Activated naive CD4-positive, alpha-beta T cell treated with anti-CD3 and anti-CD28 coated beads, Interleukin-2, amount 50 U/mL, for 24 hours (primary cell): ENCODE measurements around the gene SMYD5.
A peak's percentile ranks its signal among the peaks of the same experiment; 100 is the strongest.
"Not testable (repeated sequence)": the region's sequence is repeated elsewhere in the genome, so short reads cannot be mapped to it uniquely, and the experiment has no call there.

Source experiments
- H3K27ac Mint-ChIP-seq: one replicate; pipeline ENCODE4 v1.8.0; 2021; ENCODE audit warnings: mild to moderate bottlenecking, mixed read lengths
- H3K27me3 Mint-ChIP-seq: one replicate; pipeline ENCODE4 v1.8.0; 2021; ENCODE audit warnings: mixed read lengths
- H3K36me3 Mint-ChIP-seq: one replicate; pipeline ENCODE4 v1.8.0; 2021; ENCODE audit warnings: mixed read lengths
- H3K4me1 Mint-ChIP-seq: one replicate; pipeline ENCODE4 v1.8.0; 2021; ENCODE audit warnings: mixed read lengths
- H3K4me3 Mint-ChIP-seq: one replicate; pipeline ENCODE4 v1.8.0; 2021; ENCODE audit warnings: mild to moderate bottlenecking, mixed read lengths
- H3K9me3 Mint-ChIP-seq: one replicate; pipeline ENCODE4 v1.8.0; 2021; ENCODE audit warnings: mixed read lengths

Gene SMYD5

DNA sequence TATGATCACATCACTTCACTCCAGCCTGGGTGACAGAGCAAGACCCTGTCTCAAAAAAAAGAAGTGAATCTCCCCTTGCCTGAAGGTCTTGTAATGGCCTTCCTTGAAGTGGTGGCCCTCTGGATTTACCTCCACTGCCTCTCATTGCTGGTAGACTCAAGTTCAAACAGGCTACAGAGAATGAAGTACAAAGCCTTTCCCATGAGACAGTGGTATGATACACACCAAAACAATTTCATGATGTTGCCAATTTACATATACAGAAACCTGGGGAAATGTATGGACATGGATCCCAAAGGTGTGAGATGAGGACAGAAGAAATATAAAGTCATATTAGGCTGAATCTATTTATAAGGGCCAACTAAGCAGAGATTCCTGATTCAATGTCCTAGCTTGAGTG, 16.5 kb upstream of the SMYD5 start:
- Mint-ChIP-seq H3K36me3 (no peaks in the 10 kb centered on the region), H3K27me3 (peaks cover 19% of the 10 kb centered on the region), H3K4me1 (peaks cover 6% of the 10 kb centered on the region), H3K27ac (no peak overlapping the region), H3K4me3 (no peak overlapping the region), H3K9me3 (no peaks in the 10 kb centered on the region)

DNA sequence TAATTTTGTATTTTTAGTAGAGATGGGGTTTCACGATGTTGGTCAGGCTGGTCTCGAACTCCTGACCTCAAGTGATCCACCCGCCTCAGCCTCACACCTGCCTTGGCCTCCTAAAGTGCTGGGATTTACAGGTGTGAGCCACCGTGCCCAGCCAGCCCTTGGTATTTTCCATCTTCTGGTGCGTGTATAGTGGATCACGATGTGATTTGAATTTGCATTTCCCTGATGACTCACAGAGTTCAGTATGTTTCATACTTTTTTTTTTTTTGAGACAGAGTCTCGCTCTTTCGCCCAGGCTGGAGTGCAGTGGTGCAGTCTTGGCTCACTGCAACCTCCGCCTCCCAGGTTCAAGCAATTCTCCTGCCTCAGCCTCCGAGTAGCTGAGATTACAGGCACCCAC, 13.8 kb upstream of the SMYD5 start:
- H3K4me1 Mint-ChIP-seq, H3K27ac Mint-ChIP-seq, H3K4me3 Mint-ChIP-seq, H3K36me3 Mint-ChIP-seq, H3K9me3 Mint-ChIP-seq: not testable (repeated sequence)
- peaks cover 30% of the 10 kb centered on the region for H3K27me3 Mint-ChIP-seq

DNA sequence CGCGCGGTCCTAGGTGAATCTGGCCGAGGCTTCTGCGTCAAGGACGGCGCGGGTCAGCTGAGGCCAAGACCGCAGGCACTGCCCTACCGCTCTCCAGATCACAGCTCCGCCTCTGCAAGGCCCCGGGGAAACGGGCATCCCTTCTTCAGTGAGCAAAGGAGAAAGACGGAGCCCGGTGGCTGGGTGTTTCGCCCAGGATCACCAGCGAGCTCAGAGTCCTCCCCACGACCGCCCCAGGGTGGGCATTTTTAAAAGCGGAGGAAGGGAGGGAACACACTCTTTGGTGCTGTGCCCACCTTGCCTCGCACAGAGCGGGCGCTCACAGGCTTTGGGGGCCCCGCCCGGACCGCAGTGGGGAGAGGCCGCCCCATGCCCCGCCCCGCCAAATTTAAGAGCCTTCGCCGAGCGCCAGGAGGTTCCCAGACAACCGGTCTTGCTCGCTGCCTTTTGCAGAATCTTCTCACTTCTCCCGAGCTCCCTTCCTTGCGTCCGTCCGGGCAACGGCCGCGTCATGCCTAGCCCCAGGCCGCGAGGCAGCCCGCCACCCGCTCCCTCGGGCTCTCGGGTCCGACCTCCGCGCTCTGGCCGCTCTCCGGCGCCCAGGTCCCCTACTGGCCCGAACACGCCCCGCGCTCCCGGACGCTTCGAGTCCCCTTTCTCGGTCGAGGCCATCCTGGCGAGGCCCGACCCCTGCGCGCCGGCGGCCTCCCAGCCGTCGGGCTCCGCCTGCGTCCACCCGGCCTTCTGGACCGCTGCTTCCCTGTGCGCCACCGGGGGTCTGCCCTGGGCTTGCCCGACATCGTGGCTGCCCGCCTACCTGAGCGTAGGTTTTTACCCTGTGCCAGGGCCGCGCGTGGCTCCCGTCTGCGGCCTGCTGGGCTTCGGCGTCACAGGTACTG, 11.6 kb upstream of the SMYD5 start, which contains the start of gene NOTO:
NOTO (plus strand) TSS at position 419 of the 899 bp plus-strand sequence; CDS start at position 512, 93 bp downstream.
- H3K27ac Mint-ChIP-seq = no peak within 1 kb of the TSS
- peak within 1 kb of the TSS; percentile 73 for H3K4me3 Mint-ChIP-seq
- no peaks in the 10 kb centered on the region for H3K36me3 Mint-ChIP-seq
- H3K4me1 Mint-ChIP-seq = peaks cover 6% of the 10 kb centered on the region
- H3K9me3 Mint-ChIP-seq = no peaks in the 10 kb centered on the region
- peaks cover 34% of the 10 kb centered on the region for H3K27me3 Mint-ChIP-seq

DNA sequence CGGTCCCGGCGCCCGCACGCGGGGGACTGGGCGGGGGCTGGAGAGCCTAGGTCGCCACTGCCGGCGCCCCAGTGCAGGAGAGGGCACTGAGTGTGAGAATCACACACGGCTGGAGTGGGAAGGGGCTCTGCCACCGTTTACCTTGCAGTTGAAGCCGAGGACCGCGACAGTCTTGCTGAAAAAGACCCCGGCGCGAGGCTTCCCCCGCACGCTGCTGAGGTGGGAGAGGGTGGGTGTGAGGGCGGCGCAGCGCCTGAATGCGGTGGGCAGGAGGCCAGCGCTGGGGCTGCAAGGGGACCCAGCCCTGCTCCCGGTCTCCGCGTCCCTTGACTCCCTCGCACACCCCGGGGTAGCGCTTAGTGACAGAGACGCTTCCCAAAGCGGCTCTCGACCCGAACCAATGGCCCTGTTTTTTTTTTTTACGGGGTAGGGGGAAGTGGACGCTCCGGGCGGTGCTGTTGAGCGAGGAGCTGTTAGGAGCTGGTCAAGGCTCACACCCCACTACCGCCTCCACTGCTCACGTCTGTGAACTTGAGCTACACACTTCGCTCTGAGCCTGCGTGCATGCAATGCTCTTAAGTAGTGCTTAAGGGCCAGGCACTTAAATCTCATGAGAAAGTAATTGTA, 10.9 kb upstream of the SMYD5 start:
- Mint-ChIP-seq H3K36me3 (no peaks in the 10 kb centered on the region), H3K4me1 (peaks cover 6% of the 10 kb centered on the region), H3K4me3 (peak overlapping the region; percentile 19), H3K27me3 (peaks cover 35% of the 10 kb centered on the region), H3K9me3 (no peaks in the 10 kb centered on the region), H3K27ac (no peak overlapping the region)

DNA sequence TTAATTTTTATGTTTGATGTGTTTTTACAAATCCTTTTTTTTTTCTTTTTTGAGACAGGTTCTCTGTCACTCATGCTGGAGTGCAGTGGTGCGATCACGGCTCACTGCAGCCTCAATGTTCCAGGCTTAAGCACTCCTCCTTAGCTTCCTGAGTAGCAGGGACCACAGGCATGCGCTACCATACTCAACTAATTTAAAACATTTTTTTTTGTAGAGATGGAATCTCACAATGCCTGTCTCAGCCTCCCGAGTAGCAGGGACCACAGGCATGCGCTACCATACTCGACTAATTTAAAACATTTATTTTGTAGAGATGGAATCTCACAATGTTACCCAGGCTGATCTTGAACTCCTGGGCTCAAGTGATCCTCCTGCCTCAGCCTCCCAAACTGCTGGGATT, 8.4 kb upstream of the SMYD5 start:
- Mint-ChIP-seq H3K4me1 (peaks cover 6% of the 10 kb centered on the region), H3K4me3 (no peak overlapping the region), H3K27me3 (peaks cover 24% of the 10 kb centered on the region), H3K36me3 (no peaks in the 10 kb centered on the region), H3K9me3 (no peaks in the 10 kb centered on the region), H3K27ac (no peak overlapping the region)

DNA sequence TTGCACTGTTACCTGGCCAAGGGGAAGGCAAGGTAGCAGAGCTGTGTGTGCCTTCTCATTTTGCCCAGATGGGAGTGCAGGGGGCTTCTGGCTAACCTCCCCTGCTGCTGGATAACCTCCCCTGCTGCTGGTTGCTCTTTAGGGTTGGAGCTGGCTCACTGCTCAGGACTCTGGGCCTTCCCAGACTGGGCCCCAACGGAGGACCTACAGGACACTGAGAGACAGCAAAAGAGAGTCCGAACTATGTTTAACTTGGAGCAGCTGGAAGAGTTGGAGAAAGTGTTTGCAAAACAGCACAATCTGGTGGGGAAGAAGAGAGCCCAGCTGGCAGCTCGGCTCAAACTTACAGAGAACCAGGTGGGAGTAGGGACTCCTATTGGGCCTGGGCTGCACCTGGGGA, 5.8 kb upstream of the SMYD5 start:
- Mint-ChIP-seq H3K36me3 (no peaks in the 10 kb centered on the region), H3K27me3 (peaks cover 18% of the 10 kb centered on the region), H3K4me1 (peaks cover 9% of the 10 kb centered on the region), H3K9me3 (no peaks in the 10 kb centered on the region), H3K27ac (no peak overlapping the region), H3K4me3 (no peak overlapping the region)

DNA sequence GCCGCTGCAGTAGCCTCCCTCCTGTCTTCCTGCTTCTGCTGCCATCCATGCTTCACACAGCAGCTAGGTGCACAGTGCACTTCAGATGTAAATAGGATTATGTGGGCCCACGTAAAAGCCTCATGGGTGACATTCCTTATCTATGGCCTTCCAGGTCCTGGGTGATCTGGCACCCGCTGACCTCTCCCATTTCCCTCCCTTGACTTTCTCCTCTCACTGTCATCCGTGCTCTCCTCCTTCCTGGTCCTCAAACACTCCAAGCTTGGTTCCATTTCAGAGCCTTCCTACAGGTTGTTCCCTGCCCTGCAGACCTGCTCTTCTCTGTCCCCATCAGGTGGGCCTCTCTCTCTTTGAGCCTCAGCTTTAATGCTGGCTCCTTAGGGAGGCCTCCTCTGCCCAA, 4.0 kb upstream of the SMYD5 start:
- Mint-ChIP-seq H3K9me3 (no peaks in the 10 kb centered on the region), H3K4me1 (peaks cover 24% of the 10 kb centered on the region), H3K27ac (no peak overlapping the region), H3K27me3 (peaks cover 9% of the 10 kb centered on the region), H3K36me3 (no peaks in the 10 kb centered on the region), H3K4me3 (no peak overlapping the region)

DNA sequence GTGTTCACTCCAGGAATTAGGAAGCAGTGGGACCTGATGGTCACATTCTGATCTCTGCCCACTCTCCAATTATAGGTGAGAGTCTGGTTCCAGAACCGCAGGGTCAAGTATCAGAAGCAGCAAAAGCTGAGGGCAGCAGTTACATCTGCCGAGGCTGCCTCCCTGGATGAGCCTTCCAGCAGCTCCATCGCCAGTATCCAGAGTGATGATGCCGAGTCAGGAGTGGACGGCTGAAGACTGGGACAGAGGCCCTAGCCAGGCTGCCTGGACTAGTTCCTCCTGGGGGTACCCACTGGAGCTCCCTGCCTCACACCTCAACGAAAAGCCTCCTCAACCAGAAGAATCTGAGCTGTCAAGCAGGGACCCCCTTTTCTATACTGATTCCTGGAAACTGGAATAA, 3.3 kb upstream of the SMYD5 start:
- Mint-ChIP-seq H3K27me3 (peaks cover 7% of the 10 kb centered on the region), H3K4me3 (no peak overlapping the region), H3K27ac (no peak overlapping the region), H3K36me3 (no peaks in the 10 kb centered on the region), H3K4me1 (peaks cover 31% of the 10 kb centered on the region), H3K9me3 (no peaks in the 10 kb centered on the region)

DNA sequence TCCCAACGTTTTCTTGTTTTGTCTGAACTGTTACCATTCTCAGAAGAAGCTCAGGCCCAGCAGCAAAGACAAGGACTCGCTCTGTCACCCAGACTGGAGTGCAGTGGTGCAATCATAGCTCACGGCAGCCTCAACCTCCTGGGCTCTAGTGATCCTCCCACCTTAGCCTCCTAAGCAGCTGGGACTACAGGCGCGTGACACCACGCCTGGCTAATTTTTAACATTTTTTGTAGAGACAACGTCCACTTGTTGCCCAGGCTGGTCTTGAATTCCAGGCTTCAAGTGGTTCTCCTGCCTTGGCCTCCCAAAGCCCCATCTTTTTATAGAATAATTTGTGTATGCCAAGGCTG, 2.0 kb upstream of the SMYD5 start:
- no peak overlapping the region for H3K4me3 Mint-ChIP-seq
- H3K36me3 Mint-ChIP-seq = no peaks in the 10 kb centered on the region
- H3K27me3 Mint-ChIP-seq = peaks cover 3% of the 10 kb centered on the region
- peaks cover 33% of the 10 kb centered on the region for H3K4me1 Mint-ChIP-seq
- no peak overlapping the region for H3K27ac Mint-ChIP-seq
- no peaks in the 10 kb centered on the region for H3K9me3 Mint-ChIP-seq

DNA sequence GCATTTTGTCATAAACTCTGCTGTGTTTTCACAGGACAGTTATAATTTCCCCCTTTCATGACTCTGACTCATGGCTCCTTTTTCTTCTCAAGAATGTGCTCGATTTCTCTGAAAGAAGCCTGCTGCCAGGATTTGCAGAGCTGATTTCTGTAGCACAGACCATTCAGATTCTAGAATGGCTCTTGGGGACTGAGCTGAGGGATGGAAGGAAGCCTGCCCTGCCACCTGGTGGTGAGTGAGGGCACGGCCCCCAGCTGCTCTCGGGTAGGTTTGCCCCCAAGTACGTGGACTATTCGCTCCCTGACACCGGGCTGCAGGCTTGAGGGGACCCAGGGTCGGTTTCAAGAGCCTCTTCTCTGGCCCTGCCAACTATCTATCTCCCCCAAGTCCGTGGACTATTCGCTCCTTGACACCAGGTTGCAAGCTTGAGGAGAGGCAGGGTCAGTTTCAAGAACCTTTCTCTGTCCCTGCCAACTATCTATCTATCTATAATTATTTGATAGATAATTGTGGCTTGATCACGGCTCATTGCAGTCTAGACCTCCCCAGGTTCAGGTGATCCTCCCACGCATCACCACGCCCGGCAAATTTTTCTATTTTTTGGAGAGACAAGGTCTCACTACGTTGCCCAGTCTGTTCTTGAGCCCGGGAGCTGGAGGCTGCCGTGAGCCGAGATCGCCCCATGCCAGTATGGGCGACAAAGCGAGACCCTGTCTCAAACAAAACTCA, 1.4 kb upstream of the SMYD5 start:
- H3K27ac Mint-ChIP-seq = no peak overlapping the region
- H3K4me3 Mint-ChIP-seq = no peak overlapping the region
- H3K4me1 Mint-ChIP-seq = peaks cover 33% of the 10 kb centered on the region
- peaks cover 3% of the 10 kb centered on the region for H3K27me3 Mint-ChIP-seq
- no peaks in the 10 kb centered on the region for H3K36me3 Mint-ChIP-seq
- no peaks in the 10 kb centered on the region for H3K9me3 Mint-ChIP-seq

DNA sequence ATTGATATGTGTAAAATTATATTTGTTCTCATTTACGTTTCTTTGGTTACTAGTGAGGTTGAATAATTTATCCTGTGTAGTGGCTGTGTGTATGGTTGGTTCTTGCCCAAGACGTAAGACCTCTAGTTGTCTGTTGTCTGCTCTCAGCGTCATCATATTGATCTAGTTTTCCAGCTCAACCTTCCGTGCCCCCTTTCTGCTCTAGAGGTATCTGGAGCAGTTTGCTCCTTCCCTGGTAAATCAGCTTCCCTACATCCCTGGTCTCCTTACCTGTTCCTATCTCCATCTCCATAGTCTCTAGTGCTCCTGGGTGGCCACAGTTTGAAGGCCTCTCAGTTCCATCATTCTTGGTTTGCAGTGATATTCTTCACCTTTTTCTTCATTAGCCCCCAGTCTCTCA, 1.2 kb downstream of the SMYD5 start:
- H3K4me3 Mint-ChIP-seq = peak overlapping the region; percentile 99
- H3K36me3 Mint-ChIP-seq = peaks cover 3% of the 10 kb centered on the region
- H3K4me1 Mint-ChIP-seq = peaks cover 36% of the 10 kb centered on the region
- H3K9me3 Mint-ChIP-seq = no peaks in the 10 kb centered on the region
- no peaks in the 10 kb centered on the region for H3K27me3 Mint-ChIP-seq
- H3K27ac Mint-ChIP-seq = peak overlapping the region; percentile 99

DNA sequence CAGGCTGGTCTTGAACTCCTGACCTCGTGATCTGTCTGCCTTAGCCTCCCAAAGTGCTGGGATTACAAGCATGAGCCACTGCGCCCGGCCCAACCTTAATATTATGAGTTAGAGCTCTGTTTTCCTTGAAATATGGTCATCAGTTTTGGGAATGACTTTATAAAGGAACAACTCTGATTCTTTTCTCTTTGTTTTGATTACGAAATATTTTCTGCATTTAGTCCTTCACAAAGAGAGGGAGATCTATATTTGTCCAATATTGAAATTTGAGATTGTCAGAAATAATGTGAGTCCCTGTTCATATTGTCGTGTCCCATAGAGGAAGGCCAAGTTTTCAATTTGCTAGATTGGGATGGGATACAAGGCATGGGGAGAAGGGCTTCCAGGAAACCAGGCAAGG, 3.1 kb downstream of the SMYD5 start:
- H3K4me1 Mint-ChIP-seq = peaks cover 36% of the 10 kb centered on the region

DNA sequence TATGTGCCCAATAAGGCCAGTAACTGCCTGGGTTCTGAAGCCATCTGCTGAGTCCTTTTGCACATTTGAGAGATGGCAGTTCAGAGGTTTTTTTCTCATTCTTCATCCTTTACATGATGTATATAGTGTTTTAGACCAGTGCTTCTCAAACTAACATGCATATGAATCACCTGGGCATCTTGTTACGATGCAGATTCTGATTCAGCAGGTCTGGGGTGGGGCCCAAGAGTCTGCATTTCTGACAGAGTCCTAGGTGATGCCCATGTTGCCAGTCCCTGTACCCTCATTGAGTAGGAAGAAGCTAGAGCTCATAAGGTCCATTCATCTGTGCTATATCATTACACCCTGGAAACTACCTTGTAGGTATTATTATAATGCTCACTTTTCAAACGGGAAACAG, 3.8 kb downstream of the SMYD5 start:
- Mint-ChIP-seq H3K4me3 (no peak overlapping the region), H3K4me1 (peaks cover 31% of the 10 kb centered on the region), H3K27me3 (no peaks in the 10 kb centered on the region), H3K9me3 (no peaks in the 10 kb centered on the region), H3K27ac (peak overlapping the region; percentile 68), H3K36me3 (peaks cover 4% of the 10 kb centered on the region)

More for the DNA sequence above, 3.1 kb downstream of the SMYD5 start:
- Mint-ChIP-seq H3K9me3 (no peaks in the 10 kb centered on the region), H3K36me3 (peaks cover 4% of the 10 kb centered on the region), H3K27me3 (no peaks in the 10 kb centered on the region), H3K4me3 (no peak overlapping the region), H3K27ac (peak overlapping the region; percentile 55)

DNA sequence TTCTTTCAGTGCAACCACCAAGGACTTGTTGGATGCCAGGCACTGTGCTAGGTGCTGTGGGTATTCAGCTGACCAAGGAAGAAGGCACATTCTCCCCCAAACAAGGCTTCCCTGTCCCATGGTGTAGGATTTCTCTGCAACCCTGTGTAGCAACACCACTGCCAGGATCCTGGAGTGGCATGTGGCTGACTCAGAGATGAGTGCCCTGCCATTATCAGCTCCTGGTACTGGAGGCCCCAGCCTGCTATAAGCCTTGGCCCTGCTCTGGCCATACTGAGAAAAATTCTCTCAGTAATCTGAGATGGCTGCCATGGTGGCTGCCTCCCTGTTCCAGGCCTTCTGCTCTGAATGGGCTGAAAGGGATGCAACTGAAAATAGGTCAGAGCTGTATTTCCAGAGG, 4.3 kb downstream of the SMYD5 start:
- Mint-ChIP-seq H3K27me3 (no peaks in the 10 kb centered on the region), H3K4me1 (peaks cover 26% of the 10 kb centered on the region), H3K9me3 (no peaks in the 10 kb centered on the region), H3K27ac (no peak overlapping the region), H3K4me3 (no peak overlapping the region), H3K36me3 (peaks cover 4% of the 10 kb centered on the region)

DNA sequence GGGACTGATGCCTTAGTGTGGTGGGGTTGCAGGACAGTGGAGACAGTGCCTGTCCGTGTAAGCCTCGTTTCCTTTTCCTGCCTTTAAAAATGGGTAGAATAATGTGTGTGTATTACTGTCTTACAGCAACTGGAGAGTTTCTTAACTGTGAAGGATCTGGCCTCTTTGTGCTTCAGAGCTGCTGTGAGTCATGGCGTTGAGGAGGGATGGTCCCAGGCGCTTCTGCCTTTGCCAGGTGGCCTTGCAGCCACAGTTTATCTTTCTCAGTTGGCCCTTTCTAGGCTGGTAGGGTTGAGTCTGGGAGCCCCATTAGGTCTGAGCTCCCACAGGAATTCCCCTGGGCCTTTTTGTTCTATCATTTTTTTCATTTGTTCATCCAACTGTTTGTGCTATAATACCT, 9.8 kb downstream of the SMYD5 start:
- Mint-ChIP-seq H3K4me3 (no peak overlapping the region), H3K27ac (peak overlapping the region; percentile 67), H3K4me1 (no peaks in the 10 kb centered on the region), H3K36me3 (peaks cover 4% of the 10 kb centered on the region), H3K9me3 (no peaks in the 10 kb centered on the region), H3K27me3 (no peaks in the 10 kb centered on the region)
